ENCODE results near the gene EIF5AL1. TPM values are rescaled to one million over a fixed set of nuclear protein-coding genes. Genes with fewer than 3 reads are reported as not detected.

Gene EIF5AL1
- total and polyA plus RNA-seq, 2 of the 8 experiments (the other 6 are each of a cell fraction or from before 2014, with no cell fraction given) = 1.7 to 2.2 TPM

GRCh38 chr10:79491143-79491835, 21.0 kb upstream of the EIF5AL1 start (continued):
- TF ChIP-seq CHD7 (IDR thresholded peaks at IDR 0.05; ENCODE audit: insufficient replicate concordance, low read length) (no peak), SRF (IDR thresholded peaks at IDR 0.05; ENCODE audit: low read depth, low read length) (no peak), PHF8 (conservative IDR thresholded peaks at IDR 0.05; ENCODE audit: low read depth, low read length) (no peak), BCL11A (IDR thresholded peaks at IDR 0.05; ENCODE audit: low read depth in 2 of 2, low read length in 2 of 2) (no peak), HDAC2 (IDR thresholded peaks at IDR 0.05; ENCODE audit: borderline replicate concordance in 1 of 2, low read depth in 2 of 2, low read length in 2 of 2) (no peak), ATF2 (IDR thresholded peaks at IDR 0.05; ENCODE audit: low read length) (no peak)
- TF ChIP-seq, protein P1, sequence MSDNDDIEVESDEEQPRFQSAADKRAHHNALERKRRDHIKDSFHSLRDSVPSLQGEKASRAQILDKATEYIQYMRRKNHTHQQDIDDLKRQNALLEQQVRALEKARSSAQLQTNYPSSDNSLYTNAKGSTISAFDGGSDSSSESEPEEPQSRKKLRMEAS (IDR thresholded peaks at IDR 0.05) = peak; percentile 69
